SK-N-SH treated with all-trans-retinoic acid at 6 μM for 48 hours (cell line): ENCODE results near the gene STIMATE.

ENCODE experiments used
- ATAC-seq: fragments of 200-7000 bp; cut with Tn5 transposase; 3 replicates; pipeline ENCODE4 v1.9.1; 2020; ENCODE audit warnings: mild to moderate bottlenecking, moderate library complexity
- ARNTL ChIP-seq: fragments of 450-650 bp; formaldehyde crosslinking; IDR thresholded peaks from 2 replicates; pipeline ENCODE4 v1.5.0; 2020; ENCODE audit warnings: low read depth, mild to moderate bottlenecking, moderate library complexity, borderline replicate concordance
- BACH2 ChIP-seq: fragments of 250-450 bp; sonication (Bioruptor Pico); IDR thresholded peaks from 2 replicates; pipeline ENCODE4 v1.9.0; 2021; ENCODE audit warnings: mild to moderate bottlenecking, borderline replicate concordance
- CREB5 ChIP-seq: fragments of 250-450 bp; sonication (Bioruptor Pico); IDR thresholded peaks from 2 replicates; pipeline ENCODE4 v1.5.1; 2020; ENCODE audit warnings: low read depth, mild to moderate bottlenecking, moderate library complexity
- CSDC2 ChIP-seq: fragments of 250-450 bp; sonication (Bioruptor Pico); IDR thresholded peaks from 2 replicates; pipeline ENCODE4 v1.5.0; 2020; ENCODE audit warnings: mild to moderate bottlenecking, moderate library complexity
- CSRNP3 ChIP-seq: fragments of 250-450 bp; sonication (Bioruptor Pico); IDR thresholded peaks from 2 replicates; pipeline ENCODE4 v1.5.1; 2021; ENCODE audit warnings: mild to moderate bottlenecking, moderate library complexity
- ESRRG ChIP-seq: fragments of 250-450 bp; sonication (Bioruptor Pico); IDR thresholded peaks from 2 replicates; pipeline ENCODE4 v1.6.1; 2021; ENCODE audit warnings: mild to moderate bottlenecking
- GLIS3 ChIP-seq: fragments of 250-450 bp; sonication (Bioruptor Pico); IDR thresholded peaks from 2 replicates; pipeline ENCODE4 v1.5.0; 2020; ENCODE audit warnings: mild to moderate bottlenecking, moderate library complexity
- ISL1 ChIP-seq: fragments of 250-450 bp; sonication (Bioruptor Pico); IDR thresholded peaks from 2 replicates; pipeline ENCODE4 v2.1.2; 2022; ENCODE audit warnings: mild to moderate bottlenecking, moderate library complexity
- OSR1 ChIP-seq: fragments of 250-450 bp; sonication (Bioruptor Pico); IDR thresholded peaks from 2 replicates; pipeline ENCODE4 v1.8.0; 2022; ENCODE audit warnings: moderate library complexity, mild to moderate bottlenecking, inconsistent platforms
- PATZ1 ChIP-seq: fragments of 250-450 bp; sonication (Bioruptor Pico); IDR thresholded peaks from 2 replicates; pipeline ENCODE4 v1.8.0; 2020; ENCODE audit warnings: mild to moderate bottlenecking, moderate library complexity, borderline replicate concordance
- PPARA ChIP-seq: fragments of 250-450 bp; sonication (Bioruptor Pico); IDR thresholded peaks from 2 replicates; pipeline ENCODE4 v1.5.0; 2020; ENCODE audit warnings: mild to moderate bottlenecking, borderline replicate concordance
- RARB ChIP-seq: fragments of 250-450 bp; sonication (Bioruptor Pico); IDR thresholded peaks from 2 replicates; pipeline ENCODE4 v1.8.0; 2021; ENCODE audit warnings: mild to moderate bottlenecking, moderate library complexity
- SNAI2 ChIP-seq: fragments of 250-450 bp; sonication (Bioruptor Pico); IDR thresholded peaks from 2 replicates; pipeline ENCODE4 v1.5.0; 2020; ENCODE audit warnings: mild to moderate bottlenecking, moderate library complexity
- TCF4 ChIP-seq: fragments of 250-450 bp; sonication (Bioruptor Pico); IDR thresholded peaks from 2 replicates; pipeline ENCODE4 v1.8.0; 2021; ENCODE audit warnings: mild to moderate bottlenecking, moderate library complexity, borderline replicate concordance
- TOX ChIP-seq: fragments of 250-450 bp; sonication (Bioruptor Pico); IDR thresholded peaks from 2 replicates; pipeline ENCODE4 v1.8.0; 2021; ENCODE audit warnings: mild to moderate bottlenecking, moderate library complexity, borderline replicate concordance
- ZC3H10 ChIP-seq: fragments of 250-450 bp; sonication (Bioruptor Pico); IDR thresholded peaks from 2 replicates; pipeline ENCODE4 v1.5.1; 2021; ENCODE audit warnings: mild to moderate bottlenecking, moderate library complexity
- ZFP3 ChIP-seq: fragments of 250-450 bp; sonication (Bioruptor Pico); IDR thresholded peaks from 2 replicates; pipeline ENCODE4 v1.5.0; 2020; ENCODE audit warnings: mild to moderate bottlenecking, moderate library complexity
- ZFP30 ChIP-seq: fragments of 450-650 bp; formaldehyde crosslinking; IDR thresholded peaks from 2 replicates; pipeline ENCODE4 v1.5.0; 2022; ENCODE audit warnings: mild to moderate bottlenecking, moderate library complexity
- ZNF565 ChIP-seq: fragments of 450-650 bp; formaldehyde crosslinking; conservative IDR thresholded peaks from 2 replicates; pipeline ENCODE4 v1.5.0; 2020; ENCODE audit warnings: low read depth, mild to moderate bottlenecking, moderate library complexity
- ZNF70 ChIP-seq: fragments of 450-650 bp; formaldehyde crosslinking; IDR thresholded peaks from 2 replicates; pipeline ENCODE4 v1.5.0; 2020; ENCODE audit warnings: mild to moderate bottlenecking, moderate library complexity
- ZNF8 ChIP-seq: fragments of 450-650 bp; formaldehyde crosslinking; IDR thresholded peaks from 2 replicates; pipeline ENCODE4 v1.5.0; 2020; ENCODE audit warnings: mild to moderate bottlenecking, moderate library complexity
- TF ChIP-seq, protein P1 (sequence below): fragments of 250-450 bp; sonication (Bioruptor Pico); IDR thresholded peaks from 2 replicates; pipeline ENCODE4 v1.8.0; 2021; ENCODE audit warnings: low read depth, mild to moderate bottlenecking, moderate library complexity, borderline replicate concordance
- TF ChIP-seq, protein P2 (sequence below): fragments of 250-450 bp; sonication (Bioruptor Pico); IDR thresholded peaks from 2 replicates; pipeline ENCODE4 v1.5.0; 2020; ENCODE audit warnings: mild to moderate bottlenecking, moderate library complexity

STIMATE gene

GRCh38 chr3:52805270-52806039, 91.9 kb downstream of the STIMATE start:
- TF ChIP-seq RARB (CRISPR knock-in tag) (no peak), CREB5 (CRISPR knock-in tag) (no peak), ZC3H10 (CRISPR knock-in tag) (no peak), BACH2 (no peak), GLIS3 (CRISPR knock-in tag) (no peak), PATZ1 (CRISPR knock-in tag) (no peak), CSRNP3 (CRISPR knock-in tag) (no peak), ZFP3 (CRISPR knock-in tag) (no peak), ZNF565 (CRISPR knock-in tag) (no peak), ZFP30 (CRISPR knock-in tag) (no peak), TOX (CRISPR knock-in tag) (no peak), ISL1 (CRISPR knock-in tag) (no peak), ZNF8 (CRISPR knock-in tag) (no peak), OSR1 (CRISPR knock-in tag) (no peak), CSDC2 (CRISPR knock-in tag) (no peak), TCF4 (CRISPR knock-in tag) (no peak), ESRRG (CRISPR knock-in tag) (no peak), ZNF70 (no peak), PPARA (CRISPR knock-in tag) (no peak), ARNTL (CRISPR knock-in tag) (no peak)
- ATAC-seq = no peak

- ATAC-seq = peak; percentile 53
- TF ChIP-seq CSRNP3 (CRISPR knock-in tag) = no peak
- TF ChIP-seq ZNF8 (CRISPR knock-in tag) = no peak
- no peak for TF ChIP-seq CREB5 (CRISPR knock-in tag)
- no peak for TF ChIP-seq RARB (CRISPR knock-in tag)
- TF ChIP-seq, protein P1, sequence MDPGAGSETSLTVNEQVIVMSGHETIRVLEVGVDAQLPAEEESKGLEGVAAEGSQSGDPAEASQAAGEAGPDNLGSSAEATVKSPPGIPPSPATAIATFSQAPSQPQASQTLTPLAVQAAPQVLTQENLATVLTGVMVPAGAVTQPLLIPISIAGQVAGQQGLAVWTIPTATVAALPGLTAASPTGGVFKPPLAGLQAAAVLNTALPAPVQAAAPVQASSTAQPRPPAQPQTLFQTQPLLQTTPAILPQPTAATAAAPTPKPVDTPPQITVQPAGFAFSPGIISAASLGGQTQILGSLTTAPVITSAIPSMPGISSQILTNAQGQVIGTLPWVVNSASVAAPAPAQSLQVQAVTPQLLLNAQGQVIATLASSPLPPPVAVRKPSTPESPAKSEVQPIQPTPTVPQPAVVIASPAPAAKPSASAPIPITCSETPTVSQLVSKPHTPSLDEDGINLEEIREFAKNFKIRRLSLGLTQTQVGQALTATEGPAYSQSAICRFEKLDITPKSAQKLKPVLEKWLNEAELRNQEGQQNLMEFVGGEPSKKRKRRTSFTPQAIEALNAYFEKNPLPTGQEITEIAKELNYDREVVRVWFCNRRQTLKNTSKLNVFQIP (CRISPR knock-in tag) = no peak
- TF ChIP-seq OSR1 (CRISPR knock-in tag) = no peak
- no peak for TF ChIP-seq SNAI2 (CRISPR knock-in tag)
- TF ChIP-seq BACH2 = no peak
- no peak for TF ChIP-seq CSDC2 (CRISPR knock-in tag)
- no peak for TF ChIP-seq TCF4 (CRISPR knock-in tag)
- no peak for TF ChIP-seq PATZ1 (CRISPR knock-in tag)
- TF ChIP-seq TOX (CRISPR knock-in tag) = no peak
- no peak for TF ChIP-seq GLIS3 (CRISPR knock-in tag)
- TF ChIP-seq ZFP3 (CRISPR knock-in tag) = no peak
- TF ChIP-seq, protein P2, sequence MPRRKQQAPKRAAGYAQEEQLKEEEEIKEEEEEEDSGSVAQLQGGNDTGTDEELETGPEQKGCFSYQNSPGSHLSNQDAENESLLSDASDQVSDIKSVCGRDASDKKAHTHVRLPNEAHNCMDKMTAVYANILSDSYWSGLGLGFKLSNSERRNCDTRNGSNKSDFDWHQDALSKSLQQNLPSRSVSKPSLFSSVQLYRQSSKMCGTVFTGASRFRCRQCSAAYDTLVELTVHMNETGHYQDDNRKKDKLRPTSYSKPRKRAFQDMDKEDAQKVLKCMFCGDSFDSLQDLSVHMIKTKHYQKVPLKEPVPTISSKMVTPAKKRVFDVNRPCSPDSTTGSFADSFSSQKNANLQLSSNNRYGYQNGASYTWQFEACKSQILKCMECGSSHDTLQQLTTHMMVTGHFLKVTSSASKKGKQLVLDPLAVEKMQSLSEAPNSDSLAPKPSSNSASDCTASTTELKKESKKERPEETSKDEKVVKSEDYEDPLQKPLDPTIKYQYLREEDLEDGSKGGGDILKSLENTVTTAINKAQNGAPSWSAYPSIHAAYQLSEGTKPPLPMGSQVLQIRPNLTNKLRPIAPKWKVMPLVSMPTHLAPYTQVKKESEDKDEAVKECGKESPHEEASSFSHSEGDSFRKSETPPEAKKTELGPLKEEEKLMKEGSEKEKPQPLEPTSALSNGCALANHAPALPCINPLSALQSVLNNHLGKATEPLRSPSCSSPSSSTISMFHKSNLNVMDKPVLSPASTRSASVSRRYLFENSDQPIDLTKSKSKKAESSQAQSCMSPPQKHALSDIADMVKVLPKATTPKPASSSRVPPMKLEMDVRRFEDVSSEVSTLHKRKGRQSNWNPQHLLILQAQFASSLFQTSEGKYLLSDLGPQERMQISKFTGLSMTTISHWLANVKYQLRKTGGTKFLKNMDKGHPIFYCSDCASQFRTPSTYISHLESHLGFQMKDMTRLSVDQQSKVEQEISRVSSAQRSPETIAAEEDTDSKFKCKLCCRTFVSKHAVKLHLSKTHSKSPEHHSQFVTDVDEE (CRISPR knock-in tag) = no peak
- no peak for TF ChIP-seq ARNTL (CRISPR knock-in tag)
- no peak for TF ChIP-seq ZC3H10 (CRISPR knock-in tag)
These were observed 95.5 kb downstream of the STIMATE start for GRCh38 chr3:52801839-52802238.
